ENCODE data around the gene SLC36A2.
"Not testable (repeated sequence)": the region's sequence is repeated elsewhere in the genome, so short reads cannot be mapped to it uniquely, and the experiment has no call there.

The SLC36A2 gene

GRCh38 chr5:151310932-151311331 is 36.4 kb downstream of the SLC36A2 start (continued):
- TF ChIP-seq TSHZ2 (CRISPR knock-in tag; IDR thresholded peaks at IDR 0.05) (no peak), ARNTL (CRISPR knock-in tag; IDR thresholded peaks at IDR 0.05; ENCODE audit: borderline replicate concordance, low read depth) (no peak), TOX (CRISPR knock-in tag; IDR thresholded peaks at IDR 0.05; ENCODE audit: borderline replicate concordance) (no peak), ZFP30 (CRISPR knock-in tag; IDR thresholded peaks at IDR 0.05) (no peak), CSRNP3 (CRISPR knock-in tag; IDR thresholded peaks at IDR 0.05) (no peak), ISL1 (CRISPR knock-in tag; IDR thresholded peaks at IDR 0.05) (no peak), CREB5 (CRISPR knock-in tag; IDR thresholded peaks at IDR 0.05; ENCODE audit: low read depth) (no peak), ZFP3 (CRISPR knock-in tag; IDR thresholded peaks at IDR 0.05) (no peak), ZC3H10 (CRISPR knock-in tag; IDR thresholded peaks at IDR 0.05) (no peak), SNAI2 (CRISPR knock-in tag; IDR thresholded peaks at IDR 0.05) (no peak), PPARA (CRISPR knock-in tag; IDR thresholded peaks at IDR 0.05; ENCODE audit: borderline replicate concordance) (no peak), BACH2 (CRISPR knock-in tag; IDR thresholded peaks at IDR 0.05; ENCODE audit: borderline replicate concordance) (no peak), ZNF70 (CRISPR knock-in tag; IDR thresholded peaks at IDR 0.05) (no peak)

GRCh38 chr5:151309821-151310220 is 37.5 kb downstream of the SLC36A2 start:
- not testable (repeated sequence) for ATAC-seq

- not testable (repeated sequence) for ATAC-seq
Measured at GRCh38 chr5:151309266-151309665, 38.1 kb downstream of the SLC36A2 start.

GRCh38 chr5:151303666-151304065 is 43.7 kb downstream of the SLC36A2 start, which contains the start of gene SLC36A3:
Gene SLC36A3, minus strand, starts transcription at chr5:151303766. Its CDS starts 412 bp downstream, at chr5:151303354.
- no peak for TF ChIP-seq ISL1 (CRISPR knock-in tag; IDR thresholded peaks at IDR 0.05)
- no peak for TF ChIP-seq ZFP3 (CRISPR knock-in tag; IDR thresholded peaks at IDR 0.05)
- no peak for ATAC-seq

GRCh38 chr5:151298063-151298855 is 49.1 kb downstream of the SLC36A2 start:
- peak; percentile 96 for ATAC-seq
- TF ChIP-seq CSRNP3 (CRISPR knock-in tag; IDR thresholded peaks at IDR 0.05) = no peak
- TF ChIP-seq ISL1 (CRISPR knock-in tag; IDR thresholded peaks at IDR 0.05) = no peak
- no peak for TF ChIP-seq RARB (CRISPR knock-in tag; IDR thresholded peaks at IDR 0.05)
- no peak for TF ChIP-seq ZNF565 (CRISPR knock-in tag; conservative IDR thresholded peaks at IDR 0.05; ENCODE audit: low read depth)
- no peak for TF ChIP-seq OSR1 (CRISPR knock-in tag; IDR thresholded peaks at IDR 0.05)
- TF ChIP-seq GLIS3 (CRISPR knock-in tag; IDR thresholded peaks at IDR 0.05) = no peak
- TF ChIP-seq CREB5 (CRISPR knock-in tag; IDR thresholded peaks at IDR 0.05; ENCODE audit: low read depth) = no peak
- TF ChIP-seq ZC3H10 (CRISPR knock-in tag; IDR thresholded peaks at IDR 0.05) = no peak
- no peak for TF ChIP-seq ZFP3 (CRISPR knock-in tag; IDR thresholded peaks at IDR 0.05)
- no peak for TF ChIP-seq TCF4 (CRISPR knock-in tag; IDR thresholded peaks at IDR 0.05; ENCODE audit: borderline replicate concordance)
- no peak for TF ChIP-seq PATZ1 (CRISPR knock-in tag; IDR thresholded peaks at IDR 0.05; ENCODE audit: borderline replicate concordance)
- TF ChIP-seq ZNF70 (CRISPR knock-in tag; IDR thresholded peaks at IDR 0.05) = no peak

Data from SK-N-SH treated with all-trans-retinoic acid at 6 μM for 48 hours (cell line).